GM20000 (cell line): ENCODE results near the gene RGS2.

Experiments
- DNase-seq: peaks from one replicate; pipeline ENCODE4 v3.0.0; 2012; ENCODE audit warnings: low spot score
- TF ChIP-seq, protein P1 (sequence below): IDR thresholded peaks from 2 replicates; pipeline ENCODE4 v1.5.1; 2012; ENCODE audit warnings: mild to moderate bottlenecking, control low read depth; ENCODE audit errors: extremely low read depth, missing control alignments

The RGS2 gene

GRCh38 chr1:192766876-192767275 lies 42.0 kb upstream of the RGS2 start:
- DNase-seq: no peak
- TF ChIP-seq, protein P1, sequence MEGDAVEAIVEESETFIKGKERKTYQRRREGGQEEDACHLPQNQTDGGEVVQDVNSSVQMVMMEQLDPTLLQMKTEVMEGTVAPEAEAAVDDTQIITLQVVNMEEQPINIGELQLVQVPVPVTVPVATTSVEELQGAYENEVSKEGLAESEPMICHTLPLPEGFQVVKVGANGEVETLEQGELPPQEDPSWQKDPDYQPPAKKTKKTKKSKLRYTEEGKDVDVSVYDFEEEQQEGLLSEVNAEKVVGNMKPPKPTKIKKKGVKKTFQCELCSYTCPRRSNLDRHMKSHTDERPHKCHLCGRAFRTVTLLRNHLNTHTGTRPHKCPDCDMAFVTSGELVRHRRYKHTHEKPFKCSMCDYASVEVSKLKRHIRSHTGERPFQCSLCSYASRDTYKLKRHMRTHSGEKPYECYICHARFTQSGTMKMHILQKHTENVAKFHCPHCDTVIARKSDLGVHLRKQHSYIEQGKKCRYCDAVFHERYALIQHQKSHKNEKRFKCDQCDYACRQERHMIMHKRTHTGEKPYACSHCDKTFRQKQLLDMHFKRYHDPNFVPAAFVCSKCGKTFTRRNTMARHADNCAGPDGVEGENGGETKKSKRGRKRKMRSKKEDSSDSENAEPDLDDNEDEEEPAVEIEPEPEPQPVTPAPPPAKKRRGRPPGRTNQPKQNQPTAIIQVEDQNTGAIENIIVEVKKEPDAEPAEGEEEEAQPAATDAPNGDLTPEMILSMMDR: no peak

- DNase-seq: no peak
- TF ChIP-seq, protein P1: no peak
Observed at GRCh38 chr1:192767798-192768197, 41.0 kb upstream of the RGS2 start.

GRCh38 chr1:192768463-192768862 lies 40.4 kb upstream of the RGS2 start:
- TF ChIP-seq, protein P1: no peak
- DNase-seq: no peak

GRCh38 chr1:192771341-192771740 lies 37.5 kb upstream of the RGS2 start:
- DNase-seq: no peak
- TF ChIP-seq, protein P1: no peak

DNA sequence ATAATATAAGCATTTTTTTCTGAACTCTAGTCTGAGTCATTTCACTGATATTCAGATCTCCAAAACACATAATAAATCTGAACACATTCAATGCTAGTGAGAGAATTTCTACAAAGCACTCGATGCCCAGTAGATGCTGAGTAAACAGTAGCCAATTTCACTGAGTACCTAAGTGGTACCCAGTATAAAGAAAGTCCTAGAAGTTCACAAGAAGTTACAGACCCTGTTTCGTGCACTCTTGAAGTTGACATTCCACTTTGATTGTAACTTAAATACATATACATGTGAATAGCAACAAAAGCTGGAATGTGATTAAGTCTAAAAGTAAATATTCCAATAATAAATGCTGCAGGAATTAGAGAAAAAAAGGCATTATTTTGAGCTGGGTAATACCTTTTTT lies 33.2 kb upstream of the RGS2 start:
- no peak for DNase-seq
- TF ChIP-seq, protein P1: no peak

GRCh38 chr1:192776206-192776605 lies 32.6 kb upstream of the RGS2 start:
- no peak for DNase-seq
- TF ChIP-seq, protein P1: no peak

GRCh38 chr1:192776998-192777397 lies 31.8 kb upstream of the RGS2 start:
- TF ChIP-seq, protein P1: no peak
- DNase-seq: no peak
